Islet of Langerhans (tissue), 1 donor: ENCODE measurements around the gene ANKS6.

Source experiments
- FAIRE-seq: peaks from one replicate; lab custom pipeline; 2011; peaks lifted over from hg19 to GRCh38; lab: Jason Lieb, UNC

Gene ANKS6

GRCh38 chr9:98796364-98797101 is at the start of gene ANKS6:
Gene ANKS6 (minus strand): TSS chr9:98796555. CDS start chr9:98796491, 64 bp downstream.
- FAIRE-seq: no peak

- FAIRE-seq: no peak
Measured at GRCh38 chr9:98846081-98846480, 49.7 kb upstream of the ANKS6 start.

GRCh38 chr9:98842510-98842909 is 46.2 kb upstream of the ANKS6 start:
- FAIRE-seq: no peak

- no peak for FAIRE-seq
Measured at GRCh38 chr9:98839724-98840123, 43.4 kb upstream of the ANKS6 start.

GRCh38 chr9:98838868-98839565 is 42.7 kb upstream of the ANKS6 start:
- FAIRE-seq: no peak

- FAIRE-seq: no peak
Measured at GRCh38 chr9:98838155-98838867, 42.0 kb upstream of the ANKS6 start.

- FAIRE-seq: no peak
Measured at GRCh38 chr9:98837516-98837915, 41.2 kb upstream of the ANKS6 start.

GRCh38 chr9:98836206-98836605 is 39.9 kb upstream of the ANKS6 start:
- no peak for FAIRE-seq

GRCh38 chr9:98834386-98834785 is 38.0 kb upstream of the ANKS6 start:
- no peak for FAIRE-seq

GRCh38 chr9:98833090-98833956 is 37.0 kb upstream of the ANKS6 start:
- FAIRE-seq: no peak

GRCh38 chr9:98832768-98833089 is 36.4 kb upstream of the ANKS6 start:
- FAIRE-seq: no peak

- FAIRE-seq: no peak
Measured at GRCh38 chr9:98831696-98832095, 35.3 kb upstream of the ANKS6 start.

GRCh38 chr9:98830554-98830953 is 34.2 kb upstream of the ANKS6 start:
- no peak for FAIRE-seq

GRCh38 chr9:98829766-98830165 is 33.4 kb upstream of the ANKS6 start:
- no peak for FAIRE-seq

- no peak for FAIRE-seq
Measured at GRCh38 chr9:98826716-98827115, 30.4 kb upstream of the ANKS6 start.

GRCh38 chr9:98825414-98825813 is 29.1 kb upstream of the ANKS6 start:
- no peak for FAIRE-seq

GRCh38 chr9:98823666-98824334 is 27.4 kb upstream of the ANKS6 start:
- no peak for FAIRE-seq

- no peak for FAIRE-seq
Measured at GRCh38 chr9:98822661-98823060, 26.3 kb upstream of the ANKS6 start.

- FAIRE-seq: no peak
Measured at GRCh38 chr9:98821831-98822230, 25.5 kb upstream of the ANKS6 start.

- no peak for FAIRE-seq
Measured at GRCh38 chr9:98819231-98819630, 22.9 kb upstream of the ANKS6 start.

- no peak for FAIRE-seq
Measured at GRCh38 chr9:98818764-98819163, 22.4 kb upstream of the ANKS6 start.

- no peak for FAIRE-seq
Measured at GRCh38 chr9:98815391-98815951, 19.1 kb upstream of the ANKS6 start.
